Skin of body (tissue), 2 donors: Measurements from ENCODE around the gene NSD2. TPM values are rescaled to one million over a fixed set of nuclear protein-coding genes. Genes with fewer than 3 reads are reported as not detected.
"Not testable (repeated sequence)": the region's sequence is repeated elsewhere in the genome, so short reads cannot be mapped to it uniquely, and the experiment has no call there.

ENCODE experiments used
- DNase-seq: peaks from one replicate; lab custom pipeline; 2025; lab: John Stamatoyannopoulos, UW
- total RNA-seq: library from RNA; depleted of rRNA; stranded (reverse); fragments of >200 nt; gene quantifications from one replicate; pipeline ENCODE4 v1.2.3, GENCODE V29; 2014

NSD2 gene
- 41.8 TPM for total RNA-seq

DNA sequence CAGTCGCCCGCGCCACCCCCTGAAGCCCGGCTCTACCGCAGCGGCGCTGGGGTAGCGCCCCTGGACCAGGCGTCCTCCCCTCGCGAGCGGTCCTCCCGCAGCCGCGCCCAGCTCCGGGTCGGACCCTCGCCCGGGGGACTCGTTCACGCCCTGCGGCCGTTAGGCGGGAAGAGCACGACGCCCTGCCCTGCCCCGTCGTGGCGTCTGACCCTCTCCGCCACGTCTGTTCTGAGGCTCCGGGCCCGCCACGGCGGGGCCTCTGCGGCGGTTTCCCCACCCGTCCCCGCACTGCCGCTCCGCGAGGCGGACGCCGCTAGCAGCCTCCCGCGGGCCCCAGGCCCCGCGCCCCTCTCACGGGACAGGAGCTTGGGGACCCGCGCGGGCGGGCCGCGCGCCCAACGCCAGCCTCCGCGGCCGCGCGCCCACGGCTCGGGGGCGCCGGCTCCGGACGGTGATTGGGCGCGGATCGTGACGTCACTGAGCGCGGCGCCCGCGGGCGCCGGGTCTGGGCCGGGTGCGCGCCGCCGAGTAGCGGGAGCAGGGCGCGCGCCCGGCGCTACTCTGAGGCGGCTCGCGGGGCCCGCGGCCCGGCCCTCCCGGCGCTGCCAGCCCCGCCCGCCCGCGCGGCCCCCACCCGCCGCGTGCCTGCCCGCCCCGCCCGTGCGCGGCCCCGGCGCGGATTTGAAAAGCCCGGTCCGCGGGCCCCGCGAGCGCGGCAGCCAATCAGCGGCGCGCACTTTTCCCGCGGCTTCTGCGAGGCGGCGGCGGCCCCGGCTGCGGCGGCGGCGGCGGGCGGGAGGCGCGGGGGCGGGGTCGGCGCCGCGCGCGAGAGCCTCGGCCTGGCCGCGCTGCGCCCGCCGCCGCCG is at the start of gene NSD2:
NSD2 (plus strand) TSS at position 816 of the 866 bp plus-strand sequence. CDS start 29,262 bp downstream, outside the sequence.
- DNase-seq: peak; percentile 92

DNA sequence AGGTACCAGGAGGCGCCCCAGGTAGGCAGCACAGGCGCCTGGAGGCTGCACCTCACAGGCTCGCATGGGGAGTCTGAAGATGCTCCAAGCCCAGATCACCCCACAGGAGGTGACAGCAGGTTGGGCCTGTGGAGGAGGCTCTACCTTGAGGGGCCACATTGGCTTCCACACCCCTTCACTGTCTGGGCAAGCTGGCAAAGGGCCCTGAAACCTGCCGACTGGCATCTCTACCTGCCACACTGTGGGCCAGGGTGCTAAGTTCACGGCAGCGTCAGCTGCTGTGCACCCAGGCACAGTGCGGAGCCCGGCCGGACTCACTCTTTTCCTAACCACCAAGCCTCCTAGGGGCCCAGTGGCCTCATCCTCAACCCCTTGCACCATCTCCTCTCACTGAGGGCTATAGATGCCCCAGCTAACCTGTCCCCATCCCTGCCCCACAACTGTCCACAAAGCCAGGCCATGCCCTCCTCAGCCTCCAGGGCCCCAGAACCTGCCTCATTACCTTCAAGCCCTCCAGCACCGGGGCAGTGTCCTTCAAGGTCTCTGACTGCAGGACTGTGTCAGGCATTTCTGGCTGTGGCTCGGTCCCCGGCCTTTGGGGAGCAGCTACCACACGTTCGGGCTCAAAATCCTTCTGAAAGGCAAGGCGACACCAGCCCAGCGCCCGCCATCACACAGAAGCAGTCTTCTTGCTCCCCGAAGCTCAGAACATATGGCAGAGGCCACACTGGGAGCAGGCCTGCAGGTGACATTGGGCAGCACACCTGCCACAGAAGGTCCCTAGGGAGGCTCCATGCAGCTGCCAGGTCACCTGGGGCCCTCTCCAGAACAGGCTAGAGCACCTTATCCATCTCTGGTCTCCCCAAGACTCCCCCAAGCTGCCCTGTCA is 49.3 kb upstream of the NSD2 start:
- no peak for DNase-seq

GRCh38 chr4:1822568-1823544 is 48.3 kb upstream of the NSD2 start:
- DNase-seq: no peak

DNA sequence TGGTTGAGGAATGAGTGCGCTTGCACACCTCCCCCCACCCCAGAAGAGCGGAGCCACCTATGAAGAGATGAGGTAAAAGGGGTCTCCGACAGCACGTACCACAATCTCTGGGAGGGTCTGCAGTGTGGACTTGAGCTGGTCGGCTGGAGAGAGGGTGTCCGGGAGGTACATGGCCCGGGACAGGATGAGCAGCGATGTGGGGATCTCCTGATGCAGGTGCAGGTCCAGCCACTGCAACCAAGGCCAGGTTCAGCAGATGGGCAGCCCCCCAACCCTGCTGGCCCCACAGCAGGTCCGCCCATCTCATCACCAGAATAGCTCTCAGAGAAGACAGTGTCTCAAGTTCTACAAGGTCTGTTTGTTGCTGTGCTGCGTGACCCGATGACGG is 47.7 kb upstream of the NSD2 start:
- no peak for DNase-seq

- no peak for DNase-seq
Measured at GRCh38 chr4:1824746-1825145, 46.4 kb upstream of the NSD2 start.

DNA sequence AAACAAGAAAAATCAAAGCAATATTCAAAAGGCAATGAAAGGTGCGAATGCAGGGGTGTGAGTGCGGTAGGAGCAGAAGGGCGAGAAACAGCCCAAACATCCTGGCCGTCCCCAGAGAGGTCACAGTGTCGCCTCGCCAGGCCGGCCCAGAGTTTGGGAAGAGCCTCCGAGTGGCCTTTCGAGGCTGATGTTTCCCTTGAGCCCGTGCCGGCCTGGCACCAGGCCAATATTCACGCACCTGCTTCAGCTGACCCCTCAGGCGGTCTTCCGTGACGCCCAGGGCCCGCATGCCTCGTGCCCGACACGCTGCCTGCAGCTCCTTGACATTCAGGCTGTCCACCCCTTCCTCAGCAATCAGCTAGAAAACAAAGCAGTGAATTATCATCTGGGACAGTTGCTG is 45.9 kb upstream of the NSD2 start:
- no peak for DNase-seq

- DNase-seq: no peak
Measured at GRCh38 chr4:1826531-1827350, 44.5 kb upstream of the NSD2 start.

DNA sequence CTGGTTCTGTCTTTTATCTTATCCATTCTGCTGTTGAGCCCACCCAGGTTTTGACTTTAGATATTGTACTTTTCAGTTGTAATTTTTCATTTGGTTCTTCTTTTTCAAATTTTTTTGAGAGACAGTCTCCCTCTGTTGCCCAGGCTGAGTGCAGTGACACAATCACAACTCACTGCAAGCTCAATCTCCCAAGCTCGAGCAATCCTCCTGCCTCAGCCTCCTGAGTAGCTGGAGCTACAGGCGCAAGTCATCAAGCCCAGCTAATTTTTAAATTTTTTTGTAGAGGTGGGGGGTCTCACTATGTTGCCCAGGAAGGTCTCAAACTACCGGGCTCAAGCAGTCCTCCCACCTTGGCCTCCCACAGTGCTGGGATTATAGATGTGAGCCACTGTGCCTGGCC is 41.0 kb upstream of the NSD2 start:
- no peak for DNase-seq

DNA sequence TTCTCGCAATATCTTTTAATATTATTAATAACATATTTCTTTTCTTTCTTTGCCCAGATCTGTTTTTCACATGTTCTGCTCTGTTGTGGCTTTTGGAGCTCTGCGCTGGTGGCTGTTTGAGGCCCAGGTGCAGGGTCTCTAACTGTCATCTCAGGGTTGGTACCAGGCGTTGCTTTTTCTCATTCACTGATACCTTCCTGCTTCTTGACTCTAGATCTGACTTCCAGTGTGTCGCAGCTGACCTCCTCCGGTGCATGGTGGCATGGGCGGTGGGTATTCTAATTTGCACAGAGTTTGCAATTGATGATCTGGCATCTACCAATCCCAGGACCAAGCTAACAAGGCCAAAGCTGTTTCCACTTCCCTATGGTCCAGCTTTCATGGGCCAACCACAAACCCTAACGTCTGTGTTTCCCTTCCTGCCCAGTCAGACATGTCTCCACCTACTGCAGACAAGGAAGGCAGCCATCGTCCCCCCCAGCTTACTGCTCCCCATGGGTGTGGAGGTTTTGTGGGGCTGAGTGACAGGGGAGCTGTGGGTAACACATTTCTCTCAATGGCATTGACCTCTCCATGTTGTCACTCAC is 40.5 kb upstream of the NSD2 start:
- DNase-seq: no peak

DNA sequence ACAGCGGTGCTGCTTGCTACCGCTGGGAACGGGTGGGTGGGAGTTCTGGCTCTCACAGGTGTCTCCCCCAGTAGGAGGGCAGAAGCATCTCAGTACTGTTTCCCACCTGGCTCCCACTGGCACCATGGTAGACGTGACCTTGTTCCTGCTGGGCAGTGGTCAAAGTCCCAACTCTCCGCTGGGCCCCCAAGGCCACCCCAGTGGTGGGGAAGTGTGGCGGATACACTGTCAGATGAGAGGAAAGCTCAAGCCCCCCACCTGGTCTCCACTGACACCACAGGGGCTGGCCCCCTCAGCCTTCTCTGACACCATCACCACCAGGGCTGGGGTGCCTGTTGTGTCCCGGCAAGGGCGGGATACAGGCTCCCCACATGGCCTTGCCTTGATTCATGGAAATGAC is 39.9 kb upstream of the NSD2 start:
- no peak for DNase-seq

- DNase-seq: no peak
Measured at GRCh38 chr4:1832690-1833089, 38.5 kb upstream of the NSD2 start.

GRCh38 chr4:1833307-1834046 is 37.7 kb upstream of the NSD2 start:
- no peak for DNase-seq

DNA sequence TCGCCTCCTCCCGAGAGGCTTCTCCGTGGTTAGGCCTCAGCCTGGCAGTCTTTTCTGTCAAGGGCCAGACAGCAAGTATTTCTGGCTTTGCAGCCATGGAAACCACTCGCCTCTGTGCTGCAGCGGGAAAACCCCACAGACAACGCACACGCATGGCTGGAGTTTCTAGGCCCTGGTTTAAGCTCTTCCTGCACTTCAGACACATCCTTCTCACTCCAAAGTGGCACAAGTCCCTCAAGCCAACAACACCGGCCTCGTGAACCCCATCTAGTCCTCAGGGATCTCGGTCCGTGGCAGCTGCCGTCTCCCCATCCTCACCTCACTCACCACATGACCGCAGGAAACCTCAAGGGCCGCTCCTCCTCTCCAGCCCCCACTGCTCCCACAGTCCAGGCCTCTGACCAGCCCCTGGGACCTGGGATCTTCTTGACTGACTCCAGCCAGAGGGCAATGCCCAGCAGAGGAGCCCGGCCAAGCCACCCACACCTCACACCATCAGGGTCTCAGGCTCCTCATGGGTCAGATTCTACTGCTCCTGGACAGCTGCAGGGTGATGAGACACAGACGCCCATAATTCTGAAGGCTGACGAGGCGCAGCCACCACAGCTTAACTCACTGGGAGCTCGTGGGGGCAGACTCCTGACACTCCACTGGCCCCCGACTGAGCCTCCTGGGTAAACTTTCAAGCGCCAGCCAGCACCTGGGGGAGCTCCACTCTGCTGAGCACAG is 37.0 kb upstream of the NSD2 start:
- DNase-seq: no peak

DNA sequence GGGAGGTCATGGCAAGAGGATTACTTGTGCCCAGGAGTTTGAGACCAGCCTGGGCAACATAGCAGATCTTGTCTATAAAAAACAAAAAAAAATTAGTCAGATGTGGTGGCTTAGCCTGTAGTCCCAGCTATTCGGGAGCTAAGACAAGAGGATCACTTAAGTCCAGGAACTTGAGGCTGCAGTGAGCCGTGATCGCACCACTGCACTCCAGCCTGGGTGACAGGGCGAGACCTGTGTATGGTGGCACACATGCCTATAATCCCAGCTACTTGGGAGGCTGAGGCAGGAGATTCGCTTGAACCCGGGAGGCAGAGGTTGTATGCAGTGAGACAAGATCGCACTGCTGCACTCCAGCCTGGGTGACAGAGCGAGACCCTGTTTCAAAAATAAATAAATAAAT is 35.4 kb upstream of the NSD2 start:
- DNase-seq: not testable (repeated sequence)

GRCh38 chr4:1836650-1837049 is 34.5 kb upstream of the NSD2 start:
- no peak for DNase-seq

GRCh38 chr4:1837069-1837468 is 34.1 kb upstream of the NSD2 start:
- DNase-seq: no peak

- DNase-seq: no peak
Measured at GRCh38 chr4:1839282-1839681, 31.9 kb upstream of the NSD2 start.

DNA sequence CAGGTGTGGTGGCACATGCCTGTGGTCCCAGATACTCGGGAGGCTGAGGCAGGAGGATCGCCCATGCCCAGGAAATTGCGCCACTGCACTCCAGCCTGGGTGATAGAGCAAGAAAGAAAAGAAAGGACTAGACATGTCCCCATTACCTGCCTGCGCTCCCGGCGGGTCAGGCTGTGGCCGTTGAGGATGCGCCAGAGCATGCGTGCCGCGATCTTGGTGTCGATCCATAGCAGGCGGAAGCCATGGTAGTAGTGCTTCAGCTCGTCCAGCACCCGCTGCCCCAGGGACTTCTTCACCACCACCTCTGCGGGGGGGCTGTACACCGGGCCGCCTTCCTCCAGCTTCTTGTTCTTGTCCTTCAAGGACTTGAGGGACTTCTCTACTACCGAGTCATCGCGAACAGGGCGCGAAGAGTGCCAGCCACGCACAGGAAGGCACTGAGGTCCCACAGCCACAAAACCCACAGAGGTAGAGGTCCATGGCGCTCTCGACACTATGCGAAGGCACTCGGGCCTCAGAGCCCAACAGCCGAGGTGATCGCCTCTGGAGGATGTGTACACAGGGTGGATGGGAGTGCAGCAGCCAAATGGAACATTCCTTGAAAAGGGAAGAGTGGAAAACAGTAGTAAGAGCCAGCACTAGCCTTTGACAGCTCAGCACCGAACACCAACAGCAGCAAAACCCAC is 29.8 kb upstream of the NSD2 start:
- DNase-seq: no peak
